AG10803 (cell line): Measurements from ENCODE around the gene CDC14B.

Source experiments
- DNase-seq: peaks from one replicate; pipeline ENCODE4 v3.0.0; 2010; ENCODE audit warnings: low read depth
- H3K4me3 ChIP-seq: 2 replicates; pipeline ENCODE4 v1.5.1; 2011; ENCODE audit warnings: mild to moderate bottlenecking, low read length, control low read depth
- CTCF ChIP-seq: conservative IDR thresholded peaks from 2 replicates; pipeline ENCODE4 v1.5.1; 2011; ENCODE audit warnings: mild to moderate bottlenecking, low read length, control low read depth, inconsistent platforms

CDC14B gene

GRCh38 chr9:96485280-96485679 is 134.4 kb downstream of the CDC14B start:
- TF ChIP-seq CTCF: no peak
- DNase-seq: no peak

GRCh38 chr9:96484521-96484931 is 135.1 kb downstream of the CDC14B start:
- DNase-seq: peak; percentile 38
- no peak for TF ChIP-seq CTCF
- no peak overlapping the region for H3K4me3 ChIP-seq

More at GRCh38 chr9:96485280-96485679, 134.4 kb downstream of the CDC14B start:
- H3K4me3 ChIP-seq: no peak overlapping the region

- TF ChIP-seq CTCF: no peak
- H3K4me3 ChIP-seq: no peak overlapping the region
- DNase-seq: peak; percentile 33
These were observed 135.8 kb downstream of the CDC14B start for GRCh38 chr9:96483733-96484390.

GRCh38 chr9:96483197-96483596 is 136.4 kb downstream of the CDC14B start:
- TF ChIP-seq CTCF: no peak
- no peak overlapping the region for H3K4me3 ChIP-seq
- no peak for DNase-seq

GRCh38 chr9:96482476-96482875 is 137.2 kb downstream of the CDC14B start:
- TF ChIP-seq CTCF: no peak
- DNase-seq: no peak
- H3K4me3 ChIP-seq: no peak overlapping the region

- DNase-seq: no peak
- no peak overlapping the region for H3K4me3 ChIP-seq
- TF ChIP-seq CTCF: no peak
These were observed 138.9 kb downstream of the CDC14B start for GRCh38 chr9:96480736-96481135.

GRCh38 chr9:96478829-96479371 is 140.7 kb downstream of the CDC14B start:
- TF ChIP-seq CTCF: no peak
- no peak overlapping the region for H3K4me3 ChIP-seq
- DNase-seq: peak; percentile 71
